ENCODE results near the gene NCAPG. TPM values are rescaled to one million over a fixed set of nuclear protein-coding genes. Genes with fewer than 3 reads are reported as not detected.

NCAPG gene
- polyA plus RNA-seq, 3 donors = not detected

DNA sequence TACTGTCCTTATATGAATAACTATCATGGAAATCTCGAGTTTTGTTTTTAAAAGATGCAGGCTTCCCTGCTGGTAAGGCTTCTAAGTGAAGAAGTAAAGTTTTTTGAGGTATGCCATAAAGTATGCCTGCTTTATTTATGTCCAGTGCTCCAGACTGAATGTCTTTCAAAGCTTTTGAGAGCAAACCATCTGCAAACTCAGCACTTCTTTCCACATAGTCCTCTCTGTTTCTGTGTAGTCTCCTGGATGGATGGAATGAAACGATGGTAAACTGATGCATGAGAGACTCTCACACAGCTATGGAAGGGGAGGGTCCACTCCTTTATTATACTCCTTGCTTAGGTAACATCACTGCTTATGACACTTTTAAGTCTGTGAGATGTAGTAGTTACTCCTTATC, 73.7 kb downstream of the NCAPG start:
- H2AFZ ChIP-seq (ENCODE audit: insufficient read depth, low read depth, low read length, poor library complexity, severe bottlenecking) = no peak overlapping the region
- H3K4me1 ChIP-seq (ENCODE audit: control insufficient read depth in 1 of 2, insufficient read depth in 2 of 2, low read length in 2 of 2) = no peaks in the 10 kb centered on the region
- H3K27me3 Mint-ChIP-seq (ENCODE audit: low read depth in 3 of 3) = no peaks in the 10 kb centered on the region
- no peaks in the 10 kb centered on the region for H3K79me2 ChIP-seq (ENCODE audit: insufficient read depth, low read length)
- no peak overlapping the region for H3K27ac Mint-ChIP-seq
- no peak overlapping the region for H3K4me3 Mint-ChIP-seq
- H3K9me3 ChIP-seq (replicated peaks in 1 of 2; ENCODE audit: control insufficient read depth in 1 of 2, insufficient read depth in 1 of 2, low read length in 2 of 2) = no peaks in the 10 kb centered on the region
- H3K4me3 ChIP-seq (replicated peaks in 1 of 3; ENCODE audit: low read depth in 2 of 3, low read length in 3 of 3) = no peak overlapping the region
- intact Hi-C loops (cut with micrococcal nuclease) = no loop called here
- no peaks in the 10 kb centered on the region for H3K27me3 ChIP-seq (ENCODE audit: control insufficient read depth in 2 of 2, insufficient read depth in 2 of 2, low read length in 2 of 2)
- no peak overlapping the region for H3K4me2 ChIP-seq (replicated peaks; ENCODE audit: extremely low read depth, low read length, poor library complexity, severe bottlenecking)
- DNase-seq = no peak
- no peaks in the 10 kb centered on the region for H4K20me1 ChIP-seq (ENCODE audit: insufficient read depth, low read length)
- peaks cover 14 to 20% of the 10 kb centered on the region in 2 donors for H3K36me3 Mint-ChIP-seq
- H3K9me3 Mint-ChIP-seq = no peaks in the 10 kb centered on the region
- no CpG with 5 or more reads among the region's 2 CpGs for WGBS (ENCODE audit: insufficient coverage)
- H3K27ac ChIP-seq (ENCODE audit: low read depth in 1 of 2, low read length in 2 of 2) = no peak overlapping the region
- H3K36me3 ChIP-seq (replicated peaks in 1 of 2; ENCODE audit: control insufficient read depth in 1 of 2, insufficient read depth in 2 of 2, low read length in 2 of 2) = peaks cover 10 to 19% of the 10 kb centered on the region in 2 donors
- no peak overlapping the region for H3K9ac ChIP-seq (ENCODE audit: insufficient read depth, low read length, poor library complexity, severe bottlenecking)
- no peaks in the 10 kb centered on the region for H3K4me1 Mint-ChIP-seq
- TF ChIP-seq, protein P1, sequence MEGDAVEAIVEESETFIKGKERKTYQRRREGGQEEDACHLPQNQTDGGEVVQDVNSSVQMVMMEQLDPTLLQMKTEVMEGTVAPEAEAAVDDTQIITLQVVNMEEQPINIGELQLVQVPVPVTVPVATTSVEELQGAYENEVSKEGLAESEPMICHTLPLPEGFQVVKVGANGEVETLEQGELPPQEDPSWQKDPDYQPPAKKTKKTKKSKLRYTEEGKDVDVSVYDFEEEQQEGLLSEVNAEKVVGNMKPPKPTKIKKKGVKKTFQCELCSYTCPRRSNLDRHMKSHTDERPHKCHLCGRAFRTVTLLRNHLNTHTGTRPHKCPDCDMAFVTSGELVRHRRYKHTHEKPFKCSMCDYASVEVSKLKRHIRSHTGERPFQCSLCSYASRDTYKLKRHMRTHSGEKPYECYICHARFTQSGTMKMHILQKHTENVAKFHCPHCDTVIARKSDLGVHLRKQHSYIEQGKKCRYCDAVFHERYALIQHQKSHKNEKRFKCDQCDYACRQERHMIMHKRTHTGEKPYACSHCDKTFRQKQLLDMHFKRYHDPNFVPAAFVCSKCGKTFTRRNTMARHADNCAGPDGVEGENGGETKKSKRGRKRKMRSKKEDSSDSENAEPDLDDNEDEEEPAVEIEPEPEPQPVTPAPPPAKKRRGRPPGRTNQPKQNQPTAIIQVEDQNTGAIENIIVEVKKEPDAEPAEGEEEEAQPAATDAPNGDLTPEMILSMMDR (IDR thresholded peaks at IDR 0.05) = no peak

DNA sequence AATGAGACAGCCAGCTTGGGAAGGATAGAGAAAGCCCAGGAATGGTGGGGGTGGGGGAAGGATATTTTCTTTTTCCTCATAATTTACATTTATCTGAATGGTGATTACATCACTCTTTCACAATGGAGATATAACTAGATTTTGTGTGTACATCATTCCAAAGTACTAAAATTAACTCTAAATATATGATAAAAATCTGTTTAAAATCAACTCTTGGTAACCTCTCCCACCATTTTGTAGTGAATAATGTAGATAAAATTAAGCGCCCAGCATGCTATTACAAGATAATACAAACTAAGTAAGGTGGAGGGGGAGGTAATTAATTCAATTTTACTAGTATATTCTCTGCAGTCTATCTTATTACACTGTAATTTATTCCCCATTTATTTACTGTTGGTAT, 78.9 kb downstream of the NCAPG start:
- Histone ChIP-seq H3K27me3 (ENCODE audit: control insufficient read depth in 2 of 2, insufficient read depth in 2 of 2, low read length in 2 of 2) (no peaks in the 10 kb centered on the region), H3K9me3 (replicated peaks in 1 of 2; ENCODE audit: control insufficient read depth in 1 of 2, insufficient read depth in 1 of 2, low read length in 2 of 2) (no peaks in the 10 kb centered on the region), H4K20me1 (ENCODE audit: insufficient read depth, low read length) (no peaks in the 10 kb centered on the region), H3K36me3 (replicated peaks in 1 of 2; ENCODE audit: control insufficient read depth in 1 of 2, insufficient read depth in 2 of 2, low read length in 2 of 2) (peaks cover 2 to 3% of the 10 kb centered on the region in 2 donors), H3K9ac (ENCODE audit: insufficient read depth, low read length, poor library complexity, severe bottlenecking) (no peak overlapping the region), H3K27ac (ENCODE audit: low read depth in 1 of 2, low read length in 2 of 2) (no peak overlapping the region), H3K4me3 (replicated peaks in 1 of 3; ENCODE audit: low read depth in 2 of 3, low read length in 3 of 3) (no peak overlapping the region), H3K4me1 (ENCODE audit: control insufficient read depth in 1 of 2, insufficient read depth in 2 of 2, low read length in 2 of 2) (no peaks in the 10 kb centered on the region), H2AFZ (ENCODE audit: insufficient read depth, low read depth, low read length, poor library complexity, severe bottlenecking) (no peak overlapping the region), H3K4me2 (replicated peaks; ENCODE audit: extremely low read depth, low read length, poor library complexity, severe bottlenecking) (no peak overlapping the region), H3K79me2 (ENCODE audit: insufficient read depth, low read length) (no peaks in the 10 kb centered on the region)
- TF ChIP-seq, protein P1 (IDR thresholded peaks at IDR 0.05) = no peak
- Mint-ChIP-seq H3K4me3 (no peak overlapping the region), H3K9me3 (no peaks in the 10 kb centered on the region), H3K4me1 (no peaks in the 10 kb centered on the region), H3K27ac (no peak overlapping the region), H3K27me3 (ENCODE audit: low read depth in 3 of 3) (peaks cover 0 to 1% (median 1%) of the 10 kb centered on the region in 3 donors), H3K36me3 (peaks cover 9 to 13% of the 10 kb centered on the region in 2 donors)
- no peak for DNase-seq
- no CpG with 5 or more reads among the region's 1 CpG for WGBS (ENCODE audit: insufficient coverage)
- intact Hi-C loops (cut with micrococcal nuclease) = no loop called here
